ENCODE measurements around the gene AMOTL2.

AMOTL2 gene

DNA sequence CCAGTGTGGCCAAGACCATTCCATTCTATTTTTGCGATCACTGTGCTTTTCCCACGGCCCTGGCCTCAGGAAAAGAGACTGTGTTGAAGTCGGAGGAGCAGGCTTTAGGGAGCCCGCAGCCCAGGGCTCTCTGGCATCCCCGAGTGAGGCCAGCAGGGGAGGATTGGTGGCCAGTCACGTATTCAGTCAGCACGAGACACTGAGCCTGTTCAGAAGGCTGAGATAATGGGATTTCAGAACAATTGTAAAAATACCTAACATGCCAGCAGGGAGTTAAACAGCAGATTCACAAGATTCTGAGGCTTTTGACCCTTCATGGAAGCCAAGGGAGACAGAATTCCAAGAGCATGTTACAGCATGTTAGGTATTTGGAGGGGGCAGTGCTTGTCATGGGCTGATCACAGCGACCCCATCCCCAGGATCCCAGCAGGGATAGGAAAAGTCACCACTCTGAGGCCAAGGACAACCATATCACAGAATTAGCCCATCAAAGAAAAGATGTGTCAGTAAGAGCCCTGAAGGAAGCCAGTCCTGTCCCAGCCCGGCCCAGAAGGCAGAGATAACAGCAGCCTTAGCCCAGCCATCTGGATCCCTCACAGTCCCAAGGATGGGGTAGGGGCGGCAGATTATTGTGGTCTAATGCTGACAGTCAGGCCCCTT, 40.6 kb downstream of the AMOTL2 start:
- peak; percentile 66 for DNase-seq (ENCODE audit: low read depth)

DNA sequence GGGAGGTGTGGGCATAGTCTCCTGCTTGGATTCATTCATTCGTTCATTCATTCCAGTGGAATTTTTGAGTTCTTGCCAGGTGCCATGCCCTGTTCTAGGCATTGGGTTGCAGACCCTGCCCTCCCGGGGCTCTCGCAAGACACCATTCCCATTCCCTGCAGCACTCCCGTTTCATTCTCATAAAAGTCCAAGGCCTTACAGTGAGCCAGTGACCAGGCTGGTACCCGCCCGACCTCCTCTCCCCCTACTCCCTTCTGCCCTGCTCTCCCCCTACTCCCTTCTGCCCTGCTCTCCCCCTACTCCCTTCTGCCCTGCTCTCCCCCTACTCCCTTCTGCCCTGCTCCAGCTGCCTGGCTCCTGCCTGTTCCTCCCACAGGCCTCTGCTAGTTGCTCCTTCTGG, 41.9 kb downstream of the AMOTL2 start:
- no peak for DNase-seq (ENCODE audit: low read depth)

DNA sequence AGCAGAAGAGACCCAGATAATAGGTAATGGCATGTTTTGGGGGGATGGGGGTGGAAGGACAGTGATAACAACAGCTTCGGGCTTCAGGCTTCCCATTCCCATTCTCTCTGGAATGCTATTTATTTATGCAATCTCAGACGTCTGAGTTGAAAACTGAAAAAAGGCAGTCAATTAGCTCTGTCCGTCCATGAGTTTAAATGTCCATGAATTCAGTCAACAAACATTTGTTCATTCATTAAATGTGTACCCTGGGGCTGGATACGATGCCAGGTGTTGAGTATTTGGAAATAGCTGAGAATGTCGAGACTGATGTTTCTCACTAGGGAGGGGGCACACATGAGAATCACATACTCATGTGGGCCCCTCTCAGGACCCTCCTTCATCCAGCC, 42.4 kb downstream of the AMOTL2 start:
- no peak for DNase-seq (ENCODE audit: low read depth)

DNA sequence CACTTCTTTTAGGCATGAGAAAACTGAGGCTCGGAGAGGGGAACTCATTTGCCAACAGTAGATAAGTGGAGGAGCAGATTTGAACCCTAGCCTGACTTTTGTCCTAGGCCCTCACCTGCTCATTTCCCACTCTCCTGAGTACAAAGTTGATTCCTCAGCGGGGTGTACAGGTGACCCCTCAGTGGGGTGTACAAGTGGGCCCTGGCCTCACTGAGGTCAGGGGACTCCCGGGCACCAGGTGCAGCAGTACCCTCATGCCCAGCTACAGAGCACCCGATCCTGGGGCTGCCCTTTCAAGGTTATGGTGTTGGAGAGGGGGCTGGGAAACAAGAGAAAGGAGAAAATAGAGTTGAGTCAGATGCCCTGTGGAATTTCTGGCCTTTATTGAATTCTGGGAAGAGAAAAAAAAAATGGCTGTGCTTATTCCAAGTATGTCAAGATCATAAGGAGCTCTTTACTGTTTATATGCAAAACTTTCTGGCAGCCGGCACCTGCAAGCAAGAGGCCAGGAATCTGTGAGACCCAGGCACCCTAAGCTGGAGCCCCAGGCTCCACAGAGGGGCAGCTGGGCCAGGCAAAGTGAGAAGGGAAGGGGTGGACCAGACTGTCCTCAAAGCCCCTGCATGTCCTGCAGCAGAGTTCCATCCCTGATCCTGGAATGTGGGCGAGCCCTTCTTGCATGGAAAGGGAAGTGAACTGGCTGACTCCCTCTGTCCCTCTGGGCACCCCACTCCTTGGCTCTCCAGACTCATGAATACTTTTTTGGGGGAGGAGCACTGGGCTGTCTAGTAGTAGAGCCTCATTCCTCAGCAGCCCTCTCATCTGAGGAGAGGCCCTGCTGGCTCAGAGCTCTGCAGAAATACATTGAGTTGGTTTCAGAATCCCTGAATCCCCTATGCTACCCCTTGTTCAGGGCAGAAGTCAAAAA, 43.1 kb downstream of the AMOTL2 start:
- peak; percentile 72 for DNase-seq (ENCODE audit: low read depth)

DNA sequence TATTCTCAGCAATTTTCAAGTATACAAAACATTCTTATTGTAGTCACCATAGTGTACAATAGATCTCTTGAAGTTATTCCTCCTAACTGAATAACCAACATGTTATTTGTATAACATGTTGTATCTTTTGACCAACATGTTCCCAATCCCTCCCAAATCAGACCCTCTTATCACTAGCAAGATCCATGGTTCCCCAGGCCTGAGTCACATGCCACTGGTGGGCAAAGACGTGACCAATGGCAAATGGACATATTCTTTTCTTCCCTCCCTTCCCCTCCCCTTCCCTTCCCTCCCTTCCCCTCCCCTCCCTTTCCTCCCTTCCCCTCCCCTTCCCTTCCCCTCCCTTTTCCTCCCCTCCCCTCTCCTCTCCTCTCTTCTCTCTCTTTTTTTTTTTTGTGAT, 45.4 kb downstream of the AMOTL2 start:
- peak; percentile 42 for DNase-seq (ENCODE audit: low read depth)

DNA sequence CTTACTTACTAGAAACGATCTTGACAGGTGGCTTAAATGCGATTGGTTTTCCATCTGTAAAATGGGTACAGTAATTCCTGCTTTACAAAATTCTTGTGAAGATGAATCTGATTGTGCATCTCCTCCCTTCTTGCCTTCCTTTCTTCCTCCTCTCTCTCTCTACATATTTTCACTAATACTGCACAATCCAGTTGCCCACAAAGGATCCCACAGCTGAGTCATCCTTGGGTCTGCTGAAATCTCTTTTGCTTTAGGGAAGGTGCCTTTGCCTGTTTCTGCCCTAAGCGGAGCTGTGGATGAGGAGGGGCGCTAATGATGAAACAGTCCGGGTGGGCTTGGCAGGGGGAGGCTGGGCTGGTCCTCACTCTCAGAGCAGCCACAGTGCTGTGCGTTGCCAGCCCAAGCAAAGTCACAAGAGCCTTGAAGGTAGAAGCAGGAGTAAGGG, 46.1 kb downstream of the AMOTL2 start:
- DNase-seq (ENCODE audit: low read depth): peak; percentile 97

DNA sequence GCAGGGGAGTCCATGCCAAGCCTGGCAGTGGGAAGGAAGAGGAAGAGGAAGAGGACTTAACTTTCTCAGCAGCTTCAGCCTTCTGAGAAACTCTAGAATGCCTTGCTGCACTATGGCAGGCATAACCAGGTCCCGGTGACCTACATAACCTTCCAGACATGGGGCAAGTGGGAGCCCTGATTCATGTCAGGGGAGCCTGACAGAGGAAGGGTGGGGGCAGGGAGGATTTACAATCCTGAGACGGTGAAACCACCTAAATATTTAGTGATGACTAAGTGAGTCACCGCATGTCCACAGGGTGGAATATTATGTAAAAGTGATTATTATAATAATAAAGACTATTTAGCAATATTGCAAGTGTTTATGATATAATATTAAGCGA, 46.7 kb downstream of the AMOTL2 start:
- peak; percentile 99 for DNase-seq (ENCODE audit: low read depth)

DNA sequence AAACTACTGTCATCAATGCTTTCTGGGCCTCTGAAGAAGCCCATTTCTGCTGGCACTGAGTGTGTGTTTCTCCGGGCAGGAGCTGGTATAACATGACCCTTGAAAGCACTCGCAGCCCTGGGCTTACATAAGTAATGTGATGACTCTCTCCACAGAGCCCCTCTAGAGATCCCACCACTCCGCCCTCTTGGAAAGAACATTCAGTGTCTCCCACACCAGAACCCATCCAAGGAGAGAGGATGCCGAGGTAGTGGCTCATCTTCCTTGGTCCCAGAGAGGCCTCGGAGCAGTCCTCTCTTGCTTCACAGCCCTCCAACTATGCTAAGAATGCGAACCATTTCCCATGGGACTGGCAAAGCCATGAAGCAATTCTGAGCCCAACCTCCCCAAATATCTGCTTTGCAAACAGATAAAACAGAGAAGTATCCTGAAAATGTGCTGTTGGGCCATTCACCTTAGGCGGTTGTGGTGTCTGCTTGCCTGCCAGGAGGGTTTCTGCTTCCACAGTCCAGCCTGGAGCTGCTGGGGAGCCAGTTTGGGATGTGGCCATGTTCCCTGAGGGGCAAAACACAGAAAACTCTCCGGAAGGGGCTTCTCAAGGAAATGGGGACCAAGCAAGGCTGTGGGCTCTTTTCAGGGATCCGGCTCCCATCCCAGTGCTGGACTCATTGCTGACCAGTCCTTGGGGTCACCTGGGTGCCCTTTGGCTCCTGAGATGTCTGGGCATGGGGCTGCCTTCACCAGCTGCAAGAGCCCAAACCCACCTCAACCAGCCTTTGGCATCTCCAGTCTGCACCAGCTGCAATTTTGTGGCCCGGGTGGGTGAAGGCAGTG, 47.3 kb downstream of the AMOTL2 start:
- peak; percentile 100 for DNase-seq (ENCODE audit: low read depth)

DNA sequence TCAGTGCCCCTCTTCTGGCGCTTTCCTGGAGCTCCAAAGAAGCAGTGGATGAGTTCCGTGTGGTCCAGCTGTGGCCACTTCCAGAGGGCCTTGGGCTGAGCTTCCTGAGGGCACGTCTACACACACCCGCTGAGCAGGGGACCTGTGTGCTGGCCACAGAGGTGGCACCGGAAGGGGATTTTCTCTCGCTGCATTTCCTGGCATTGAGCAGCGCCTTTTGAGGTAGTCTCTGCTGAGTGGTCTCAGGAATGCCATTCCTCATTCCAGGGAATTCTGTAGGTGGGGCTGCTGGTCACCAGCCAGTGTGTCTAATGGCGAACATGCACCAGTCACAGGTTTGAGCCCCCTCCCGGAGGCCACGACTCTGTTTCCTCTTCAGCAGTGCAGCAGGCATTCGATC, 48.1 kb downstream of the AMOTL2 start:
- no peak for DNase-seq (ENCODE audit: low read depth)

DNA sequence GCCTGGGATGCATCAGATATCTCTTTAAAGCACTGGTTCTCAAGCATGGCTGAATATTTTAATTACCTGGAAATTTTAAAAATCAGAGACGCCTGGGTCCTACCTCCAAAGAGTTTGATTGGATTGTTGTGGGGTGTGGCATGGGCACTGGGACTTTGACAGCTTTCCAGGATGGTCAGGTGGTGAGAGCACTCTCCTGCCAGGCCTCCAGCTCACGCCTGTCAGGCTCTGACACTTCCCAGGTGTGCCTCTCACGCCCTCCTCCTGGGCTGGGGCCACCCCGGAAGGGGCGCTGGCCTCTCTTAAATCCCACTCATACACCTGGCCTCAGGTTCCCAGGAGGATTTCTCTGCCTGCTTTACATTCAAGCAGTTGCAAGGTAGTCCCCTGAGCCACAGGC, 48.5 kb downstream of the AMOTL2 start:
- no peak for DNase-seq (ENCODE audit: low read depth)

DNA sequence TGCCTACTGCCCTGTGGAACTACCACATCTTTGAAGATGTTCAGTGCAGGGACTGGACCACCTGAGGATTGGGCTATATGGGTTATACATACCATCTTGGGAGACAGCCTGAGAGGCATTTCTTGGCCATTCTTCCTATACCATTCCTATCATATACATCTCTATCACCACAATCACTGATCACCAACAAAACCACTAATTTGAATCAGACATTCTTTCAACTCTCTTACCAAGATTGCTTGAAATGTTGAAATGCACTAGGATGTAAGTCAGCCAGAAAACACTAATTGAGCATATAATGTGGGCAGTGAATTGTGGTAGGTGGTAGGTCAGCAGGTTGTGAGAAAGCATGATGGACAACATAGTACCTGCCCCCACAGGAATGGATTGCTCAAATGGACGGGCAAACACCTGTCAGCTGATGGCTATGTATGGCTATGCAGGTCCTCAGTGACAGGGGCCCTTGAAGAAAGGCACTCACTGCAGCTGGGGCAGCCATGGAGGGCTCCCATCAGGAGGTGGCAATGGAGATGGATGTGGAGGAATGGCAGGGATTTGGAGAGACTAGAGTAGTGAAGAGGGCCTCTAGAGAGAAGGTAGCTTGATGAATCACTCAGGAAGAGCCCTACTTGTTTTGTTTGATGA, 49.1 kb downstream of the AMOTL2 start:
- peak; percentile 46 for DNase-seq (ENCODE audit: low read depth)

DNA sequence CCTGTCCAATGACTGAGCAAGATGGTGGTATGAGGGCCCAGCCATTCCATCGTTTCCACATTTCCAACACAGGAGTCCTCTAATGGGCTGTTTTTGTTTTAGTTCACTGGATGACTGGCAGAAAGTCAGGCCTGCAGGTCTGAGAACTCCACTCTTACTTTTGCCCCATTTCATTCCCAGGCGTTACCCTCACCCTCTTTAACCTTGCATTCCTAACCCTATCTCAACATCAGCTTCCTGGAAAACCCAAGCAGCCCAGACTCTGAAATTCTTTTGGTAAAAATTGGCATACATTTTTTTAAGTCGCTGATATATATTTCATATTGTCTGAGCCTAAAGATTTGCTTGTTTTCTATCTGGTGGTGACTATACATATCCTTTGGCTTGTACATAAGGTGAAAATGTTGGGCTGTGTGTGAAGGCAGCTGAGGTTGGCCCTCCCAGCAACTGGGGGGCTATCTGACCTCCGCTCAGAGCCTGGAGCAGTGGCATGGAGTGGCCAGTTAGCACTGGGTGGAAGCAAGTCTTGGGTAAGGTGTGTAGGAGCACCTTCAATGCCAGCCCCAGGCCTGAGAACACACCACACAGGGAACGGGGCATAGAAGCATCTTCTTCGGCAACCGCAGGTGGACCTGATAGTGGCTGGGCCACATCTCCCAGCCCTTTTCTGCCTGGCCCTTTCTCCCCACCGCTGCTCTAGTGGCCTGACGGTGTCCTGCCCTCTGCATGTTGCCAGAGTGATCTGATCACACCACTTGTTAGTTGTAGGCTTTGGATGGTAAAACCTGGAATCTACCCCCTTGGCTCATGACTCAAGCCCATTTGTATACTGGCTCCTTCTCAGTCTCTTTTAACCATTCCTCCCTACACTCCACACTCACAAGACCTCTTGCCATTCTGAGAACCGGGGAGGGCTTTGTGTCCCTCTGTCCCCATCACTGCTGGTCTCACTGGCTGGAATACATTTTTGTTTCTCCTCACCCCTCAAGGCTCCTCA, 50.0 kb downstream of the AMOTL2 start:
- DNase-seq (ENCODE audit: low read depth): no peak

DNA sequence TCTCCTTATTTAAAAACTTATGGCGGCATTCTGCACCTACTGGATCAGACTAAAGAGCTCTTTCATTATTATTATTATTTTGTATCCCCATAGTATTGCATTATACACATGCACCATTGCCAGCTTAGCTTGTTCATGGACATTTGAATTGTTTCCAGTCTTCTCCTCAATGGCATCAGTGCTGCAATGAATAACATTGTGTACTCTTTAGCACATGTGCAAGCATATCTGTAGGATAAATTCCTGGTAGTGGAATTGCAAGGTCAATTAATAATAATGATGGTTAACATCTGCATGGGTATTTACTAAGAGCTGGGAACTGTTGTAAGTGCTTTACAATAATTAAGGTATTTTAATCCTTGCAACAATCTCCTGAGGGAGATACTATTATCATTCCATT, 52.0 kb downstream of the AMOTL2 start:
- no peak for DNase-seq (ENCODE audit: low read depth)

DNA sequence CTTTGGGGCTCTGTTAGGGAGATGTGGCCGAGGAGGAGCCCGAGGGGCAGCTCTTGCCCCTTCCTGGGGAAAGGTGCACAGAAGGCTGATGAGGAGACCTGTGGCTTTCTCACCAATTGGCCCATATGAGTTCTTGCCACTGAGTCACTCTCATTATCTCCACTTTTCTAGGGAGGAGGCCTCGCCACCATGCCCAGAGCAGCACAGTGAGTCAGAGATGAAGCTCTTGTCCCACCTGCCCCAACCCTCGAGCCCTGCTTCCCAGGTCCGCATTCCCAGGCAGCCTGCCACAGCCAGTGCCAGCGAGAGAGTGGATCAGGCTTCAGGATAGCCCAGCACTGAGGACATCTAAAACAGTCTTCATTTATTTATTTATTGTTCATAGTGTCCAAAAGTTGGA, 53.5 kb downstream of the AMOTL2 start:
- DNase-seq (ENCODE audit: low read depth): peak; percentile 66

DNA sequence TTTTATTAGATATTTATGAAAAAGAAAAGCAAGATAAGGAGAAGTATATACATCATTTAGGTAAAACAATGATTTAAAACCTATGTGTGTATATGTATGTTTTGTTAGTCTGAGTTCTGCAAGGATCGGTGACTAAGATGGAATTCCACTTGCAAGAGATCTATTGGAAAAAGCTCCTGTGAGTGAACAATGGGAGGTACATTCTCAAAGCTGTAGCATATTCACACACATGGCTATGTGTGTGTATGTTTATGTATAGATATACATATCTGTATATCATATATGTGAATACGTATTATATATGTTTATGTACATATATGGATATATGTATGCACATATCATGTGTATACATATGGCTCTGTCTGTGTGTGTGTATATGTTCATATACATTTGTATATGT, 54.3 kb downstream of the AMOTL2 start:
- no peak for DNase-seq (ENCODE audit: low read depth)

DNA sequence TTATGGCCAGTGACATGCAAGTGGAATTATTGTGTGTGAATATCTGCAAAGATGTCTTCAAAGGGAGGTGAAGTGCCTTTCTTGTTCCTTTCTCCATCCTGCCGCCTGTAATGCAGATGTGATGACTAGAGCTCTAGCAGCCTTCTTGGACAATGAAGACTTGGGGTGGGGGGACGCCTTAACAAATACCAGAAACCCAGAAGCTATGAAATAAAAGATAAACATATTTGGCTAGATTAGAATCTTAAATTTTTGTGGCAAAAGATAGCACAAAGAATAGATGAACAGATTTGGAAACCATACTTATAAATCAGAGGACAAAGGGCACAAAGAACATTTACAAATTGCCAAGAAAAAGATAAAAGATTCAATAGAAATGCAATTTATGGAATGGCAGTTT, 56.1 kb downstream of the AMOTL2 start:
- no peak for DNase-seq (ENCODE audit: low read depth)

DNA sequence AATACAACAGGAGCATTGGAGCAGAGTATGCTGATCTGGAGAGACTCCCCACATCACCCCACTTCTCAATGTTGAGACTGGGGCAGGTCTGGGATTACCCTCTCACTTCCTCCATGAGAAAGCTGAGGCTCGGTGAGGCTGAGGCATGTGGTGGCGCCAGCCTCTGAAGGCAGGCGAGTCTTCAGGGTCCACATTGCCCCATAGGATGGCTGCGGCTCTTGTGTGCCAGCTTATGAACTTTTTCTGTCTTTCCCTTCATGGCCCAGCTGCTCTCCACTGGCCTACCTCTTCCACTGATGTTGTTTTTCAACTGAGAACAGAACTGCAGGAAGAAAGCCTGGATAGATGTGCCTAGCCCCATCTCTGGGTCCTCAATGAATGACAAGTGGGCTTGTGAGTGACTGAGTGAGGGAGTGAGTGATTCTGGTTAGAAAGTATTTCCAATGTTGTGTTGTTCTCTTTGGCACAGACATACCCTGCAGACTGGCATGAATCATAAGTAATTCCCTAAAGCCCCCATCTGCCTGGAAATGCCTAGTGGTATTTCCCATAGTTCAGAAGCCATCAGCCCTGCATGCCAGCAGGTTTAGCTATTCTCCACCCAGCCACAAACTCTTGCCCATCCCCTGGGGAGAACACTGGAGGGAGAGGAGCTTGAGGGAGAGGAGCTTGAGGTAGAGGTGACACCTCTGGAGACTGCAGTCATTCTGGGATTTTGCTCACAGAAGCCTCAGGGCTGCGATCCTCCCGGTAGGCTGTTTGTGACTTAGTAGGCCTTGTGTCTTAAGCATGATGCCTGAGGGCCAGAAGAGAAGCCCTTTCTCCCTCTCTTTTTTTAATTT, 56.9 kb downstream of the AMOTL2 start:
- peak; percentile 74 for DNase-seq (ENCODE audit: low read depth)

DNA sequence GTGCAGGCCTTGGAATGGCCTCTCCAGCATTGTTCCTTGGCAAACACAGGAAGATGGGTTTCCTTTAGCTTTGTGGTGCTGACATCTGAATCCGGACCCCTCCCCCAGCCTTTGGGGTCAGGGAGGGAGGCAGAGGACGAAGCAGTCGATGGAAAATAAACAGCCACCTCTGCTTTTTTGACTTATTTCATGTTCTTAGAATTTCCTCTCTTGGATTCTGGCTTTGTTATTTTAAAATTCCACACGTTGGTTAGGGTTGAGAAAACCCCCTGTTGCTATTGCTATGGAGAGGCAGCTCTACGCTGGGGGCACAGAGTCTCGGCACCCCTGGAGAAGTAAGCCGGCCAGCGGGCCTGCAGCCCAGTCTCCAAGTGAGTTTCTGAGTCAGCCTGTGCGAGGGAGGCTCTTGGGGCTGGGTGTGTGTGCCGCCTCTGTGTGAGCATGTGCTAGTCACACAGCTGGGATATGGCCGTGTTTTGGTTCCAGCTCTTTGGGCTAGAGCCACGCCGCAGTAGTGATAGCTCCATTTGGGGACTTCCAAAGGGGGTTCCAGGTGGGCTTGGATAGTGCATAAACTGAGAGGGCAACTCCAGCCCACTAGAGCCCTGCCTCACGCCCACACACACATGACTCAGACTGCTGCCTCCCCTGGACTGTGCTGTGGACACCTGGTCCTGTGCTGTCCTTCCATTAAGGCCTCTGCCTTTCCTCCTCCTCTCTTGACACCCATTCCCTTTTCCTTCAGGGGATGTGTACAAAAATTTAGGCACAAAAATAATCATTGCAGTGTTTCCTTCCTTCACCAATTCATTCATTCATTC, 58.8 kb downstream of the AMOTL2 start:
- DNase-seq (ENCODE audit: low read depth): peak; percentile 83

Measured in ELR (cell line).